Left colon (tissue), 2 donors: Measurements from ENCODE around the gene PDIA2. TPM values are rescaled to one million over a fixed set of nuclear protein-coding genes. Genes with fewer than 3 reads are reported as not detected.
"Not testable (repeated sequence)": the region's sequence is repeated elsewhere in the genome, so short reads cannot be mapped to it uniquely, and the experiment has no call there.

Source experiments
- ATAC-seq: fragments of 200-7000 bp; cut with Tn5 transposase; one replicate; pipeline ENCODE4 v1.9.1; 2020; ENCODE audit warnings: mild to moderate bottlenecking, moderate library complexity
- DNase-seq, 2 donors: peaks; one replicate each; pipeline ENCODE4 v3.0.0-alpha.2; 2020
- intact Hi-C, 2 donors: fragments of 100-400 bp; cut with DNase I in 1 of 2; cut with micrococcal nuclease in 1 of 2; formaldehyde crosslinking; loops; one replicate each; pipeline versions ENCODE4 v1.11.2 to v1.14.0; 2022; cut with DNase I, micrococcal nuclease
- total RNA-seq, 2 donors: library from RNA; stranded (reverse); fragmentation: NEBNext Ultra II Directional; extraction: Animal tissue kit (Norgen Biotek cat#: 25700); gene quantifications; one replicate each; pipeline ENCODE4 v1.2.1, GENCODE V29; 2021
- donor health status: DM: no; HTN: no; CAD: no.
- donor health status: DM: yes; HTN: yes; CAD: no.

PDIA2 gene
- total RNA-seq, 2 donors from 2014 or later: 0.67 to 2.1 TPM

GRCh38 chr16:262121-262745 lies 20.7 kb upstream of the PDIA2 start:
- intact Hi-C loops: no loop called here
- DNase-seq (no peak), ATAC-seq (no peak)

- intact Hi-C loops: no loop called here
- DNase-seq (no peak), ATAC-seq (no peak)
Observed at GRCh38 chr16:263182-263774, 19.7 kb upstream of the PDIA2 start.

- intact Hi-C loops: no loop called here
- ATAC-seq (no peak), DNase-seq (no peak)
Observed at GRCh38 chr16:263944-264343, 19.0 kb upstream of the PDIA2 start.

GRCh38 chr16:264440-264951 lies 18.5 kb upstream of the PDIA2 start:
- DNase-seq: no peak
- no peak for ATAC-seq
- intact Hi-C loops: no loop called here

GRCh38 chr16:265002-265529 lies 17.9 kb upstream of the PDIA2 start:
- DNase-seq (no peak), ATAC-seq (no peak)
- intact Hi-C loops: no loop called here

- ATAC-seq (peak; percentile 34), DNase-seq (no peak)
- intact Hi-C loops: no loop called here
Observed at GRCh38 chr16:265711-266110, 17.3 kb upstream of the PDIA2 start.

- DNase-seq (no peak), ATAC-seq (no peak)
- intact Hi-C loops: no loop called here
Observed at GRCh38 chr16:266258-267164, 16.5 kb upstream of the PDIA2 start.

- DNase-seq, intact Hi-C loops, ATAC-seq: not testable (repeated sequence)
Observed at GRCh38 chr16:267562-267961, 15.4 kb upstream of the PDIA2 start.

- ATAC-seq: peak; percentile 68
- intact Hi-C loops: no loop called here
- DNase-seq: peak; percentile 84 to 85
Observed at GRCh38 chr16:268141-269053, 14.6 kb upstream of the PDIA2 start.

GRCh38 chr16:269061-269796 lies 13.7 kb upstream of the PDIA2 start:
- ATAC-seq: no peak
- intact Hi-C loops: no loop called here
- no peak for DNase-seq

GRCh38 chr16:270381-271255 lies 12.3 kb upstream of the PDIA2 start:
- intact Hi-C loops: no loop called here
- DNase-seq (no peak), ATAC-seq (no peak)

GRCh38 chr16:272633-273546 lies 10.1 kb upstream of the PDIA2 start:
- intact Hi-C loops: no loop called here
- ATAC-seq (no peak), DNase-seq (no peak)

- DNase-seq: peak; percentile 69 to 79
- intact Hi-C loops: no loop called here
- ATAC-seq: peak; percentile 75
Observed at GRCh38 chr16:273547-274421, 9.2 kb upstream of the PDIA2 start.

GRCh38 chr16:275041-275641 lies 7.8 kb upstream of the PDIA2 start:
- no peak for DNase-seq
- intact Hi-C loops: no loop called here
- ATAC-seq: peak; percentile 31
